GM04503 (cell line): Measurements from ENCODE around the gene TMEM170B.
A peak's percentile ranks its signal among the peaks of the same experiment; 100 is the strongest.

Experiments used
- DNase-seq: peaks from one replicate; pipeline ENCODE4 v3.0.0-alpha.2; 2012; ENCODE audit warnings: low read depth

Gene TMEM170B

DNA sequence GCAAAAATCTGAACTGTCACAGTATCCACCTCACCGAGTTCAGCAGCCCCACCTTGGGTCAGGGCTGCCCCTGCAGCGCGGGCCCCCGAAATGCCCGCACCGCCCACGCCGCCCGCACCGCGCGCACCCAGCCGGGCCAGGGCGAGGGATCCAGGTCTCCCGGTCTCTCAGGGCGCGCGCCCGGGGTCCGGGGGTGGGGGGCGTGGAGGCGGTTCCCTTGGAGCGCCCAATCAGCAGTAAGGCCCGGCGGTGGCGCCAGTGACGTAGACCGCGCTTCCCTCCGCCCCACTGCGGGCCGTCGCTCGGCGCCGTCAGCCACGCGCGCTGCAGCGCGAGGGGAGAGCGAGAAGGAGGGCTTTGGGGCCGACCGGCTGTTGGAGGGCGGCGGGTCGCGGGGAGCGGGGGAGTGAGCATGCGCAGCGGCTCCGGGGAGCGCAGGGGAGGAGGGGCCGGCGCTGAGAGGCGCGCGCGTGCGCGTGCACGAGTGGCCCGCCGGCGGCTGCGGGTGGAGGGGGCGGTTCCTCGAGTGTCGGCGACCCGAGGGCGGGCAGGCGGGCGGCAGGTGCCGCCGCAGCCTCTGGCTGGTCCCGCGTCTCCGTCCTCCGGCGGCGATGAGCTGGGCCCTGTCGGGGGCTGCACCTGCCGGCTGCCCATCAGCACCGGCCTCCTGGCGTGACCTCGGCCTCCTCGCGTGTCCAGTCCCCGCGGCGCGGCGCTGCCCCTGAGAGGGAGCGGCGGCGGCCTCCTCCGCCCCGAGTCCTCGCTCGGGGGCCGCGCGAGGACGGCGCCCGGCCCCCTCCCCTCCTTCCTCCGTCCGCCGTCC lies at the start of gene TMEM170B:
TSS of gene TMEM170B (plus strand) at position 521 of the 823 bp plus-strand sequence. CDS start 529 bp downstream, outside the sequence.
- peak; percentile 8 for DNase-seq

DNA sequence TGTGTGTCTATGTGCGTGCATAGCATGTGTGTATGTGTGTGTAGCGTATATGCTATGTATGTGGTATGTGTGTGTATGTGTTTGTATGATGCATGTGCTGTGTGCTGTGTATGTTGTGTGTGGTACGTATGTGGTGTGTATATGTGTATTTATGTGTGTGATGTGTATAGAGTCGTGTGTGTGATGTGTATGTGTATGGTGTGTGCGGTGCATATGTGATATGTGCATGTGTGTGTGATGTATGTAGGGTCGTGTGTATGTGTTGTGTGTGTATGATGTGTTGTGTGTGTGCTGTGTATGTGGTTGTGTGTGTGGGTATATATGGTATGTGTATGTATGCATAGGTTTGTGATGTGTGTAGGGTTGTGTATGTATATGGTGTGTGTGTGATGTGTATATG lies 46.6 kb upstream of the TMEM170B start:
- no peak for DNase-seq

DNA sequence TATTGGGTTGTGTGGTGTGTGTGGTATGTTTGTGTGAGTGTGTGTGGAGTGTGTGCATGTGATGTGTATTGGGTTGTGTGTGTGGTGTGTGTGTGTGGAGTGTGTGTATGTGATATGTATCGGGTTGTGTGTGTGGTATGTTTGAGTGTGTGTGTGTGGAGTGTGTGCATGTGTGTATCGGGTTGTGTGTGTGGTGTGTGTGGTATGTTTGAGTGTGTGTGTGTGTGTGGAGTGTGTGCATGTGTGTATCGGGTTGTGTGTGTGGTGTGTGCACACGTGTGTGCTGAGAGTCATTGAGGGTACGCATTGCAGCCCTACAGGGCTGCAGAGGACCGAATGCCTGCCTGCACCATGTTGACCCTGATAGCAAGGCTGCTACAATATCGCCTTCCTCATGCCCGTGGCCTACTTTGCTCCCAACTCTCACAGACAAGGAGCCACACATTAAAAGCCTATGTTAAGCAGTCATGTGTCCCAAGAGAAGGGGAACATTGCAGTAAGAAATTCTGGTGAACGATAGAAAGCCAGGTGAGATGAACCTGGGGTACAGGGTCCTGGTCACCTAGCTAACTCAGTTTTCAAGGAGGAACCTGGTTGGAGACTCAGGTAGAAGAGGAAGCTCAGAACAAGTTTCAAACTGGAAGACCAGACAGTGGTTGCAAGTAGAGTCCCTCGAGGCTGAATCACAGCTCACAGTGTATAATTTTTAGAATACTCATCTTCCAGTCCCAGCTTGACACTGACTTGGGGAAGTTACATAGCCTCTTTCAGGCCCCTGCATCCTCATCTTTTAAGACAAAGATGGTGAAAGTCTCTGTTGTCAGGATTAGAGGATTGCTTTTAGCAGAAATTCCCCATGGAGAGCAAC lies 45.7 kb upstream of the TMEM170B start:
- DNase-seq: no peak

GRCh38 chr6:11492464-11493290 lies 44.9 kb upstream of the TMEM170B start:
- peak; percentile 26 for DNase-seq

DNA sequence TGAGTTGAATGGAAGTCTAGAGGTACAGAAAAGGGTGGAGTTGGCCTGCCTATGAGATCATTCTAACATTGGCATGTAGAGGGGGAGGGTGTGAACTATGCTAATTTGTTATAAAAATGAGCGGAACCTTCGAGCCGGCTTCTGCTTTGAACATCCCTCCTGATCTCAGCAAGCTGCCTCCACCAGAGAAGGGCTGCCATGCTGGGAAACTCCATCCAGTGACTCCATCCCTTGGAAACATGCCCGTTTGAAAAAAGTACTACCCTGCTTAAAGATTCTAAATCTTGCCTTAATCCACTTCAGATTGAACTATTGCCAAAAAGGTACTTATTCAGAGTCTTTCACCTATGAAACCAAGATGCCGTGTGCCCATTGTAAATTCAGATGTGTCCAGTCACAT lies 43.6 kb upstream of the TMEM170B start:
- DNase-seq: no peak

- no peak for DNase-seq
These were observed 42.6 kb upstream of the TMEM170B start for GRCh38 chr6:11494786-11495564.

- no peak for DNase-seq
These were observed 41.9 kb upstream of the TMEM170B start for GRCh38 chr6:11495565-11496145.

- DNase-seq: peak; percentile 37
These were observed 41.1 kb upstream of the TMEM170B start for GRCh38 chr6:11496152-11497060.

DNA sequence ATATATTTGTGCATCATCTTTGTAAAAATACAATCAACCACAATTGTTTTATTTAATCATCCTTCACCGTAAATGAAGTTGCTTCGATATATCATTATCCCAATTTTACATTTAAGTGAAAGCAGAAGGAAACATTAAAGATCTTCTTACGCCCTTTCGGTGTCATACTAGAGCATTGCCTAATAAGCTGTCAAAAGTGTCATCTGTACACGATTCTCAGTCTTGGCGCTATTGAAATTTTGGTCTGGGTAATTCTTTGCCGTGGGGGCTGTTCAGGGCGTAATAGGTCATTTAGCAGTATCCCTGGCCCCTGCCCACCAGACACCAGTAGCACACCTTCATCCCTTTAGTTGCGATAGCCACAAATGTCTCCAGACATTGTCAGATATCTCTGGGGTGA lies 40.4 kb upstream of the TMEM170B start:
- DNase-seq: no peak

- DNase-seq: no peak
These were observed 39.7 kb upstream of the TMEM170B start for GRCh38 chr6:11497881-11498280.

DNA sequence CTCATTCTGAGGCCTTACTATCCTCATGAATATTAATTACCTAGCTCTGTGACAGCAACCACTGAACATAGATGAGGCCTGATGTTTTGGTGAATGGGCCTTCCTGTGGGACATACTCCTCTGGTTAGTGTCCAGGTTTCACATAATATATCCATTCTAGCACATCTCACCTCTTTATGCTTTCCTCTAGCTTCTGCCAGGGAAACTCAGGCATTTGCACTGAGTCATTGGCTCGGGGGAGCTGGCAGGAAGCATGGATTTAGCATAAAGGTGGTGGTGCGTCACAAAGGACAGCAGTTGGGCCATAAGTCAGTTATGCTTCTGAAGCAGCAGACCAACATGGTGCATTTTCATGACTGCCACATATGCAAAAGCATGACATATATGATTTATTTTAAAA lies 37.5 kb upstream of the TMEM170B start:
- DNase-seq: no peak

DNA sequence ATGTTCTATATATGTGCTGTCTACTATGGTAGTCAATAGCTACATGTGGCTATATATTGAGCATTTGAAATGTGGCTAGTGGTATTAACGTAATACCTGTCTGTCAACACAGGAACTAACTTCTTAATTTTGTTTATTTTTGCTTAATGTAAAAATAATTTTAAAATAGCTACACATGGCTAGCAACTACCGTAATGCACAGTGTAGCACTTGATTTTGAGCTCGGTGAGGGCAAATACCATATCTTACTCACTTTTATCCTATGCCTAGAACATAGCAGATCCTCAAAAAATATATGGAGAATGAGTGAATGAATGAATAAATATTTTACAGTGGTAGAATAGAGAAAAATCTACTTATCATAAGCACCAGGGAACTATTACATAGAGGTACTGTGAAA lies 28.1 kb upstream of the TMEM170B start:
- no peak for DNase-seq

- no peak for DNase-seq
These were observed 22.9 kb upstream of the TMEM170B start for GRCh38 chr6:11514672-11515071.

DNA sequence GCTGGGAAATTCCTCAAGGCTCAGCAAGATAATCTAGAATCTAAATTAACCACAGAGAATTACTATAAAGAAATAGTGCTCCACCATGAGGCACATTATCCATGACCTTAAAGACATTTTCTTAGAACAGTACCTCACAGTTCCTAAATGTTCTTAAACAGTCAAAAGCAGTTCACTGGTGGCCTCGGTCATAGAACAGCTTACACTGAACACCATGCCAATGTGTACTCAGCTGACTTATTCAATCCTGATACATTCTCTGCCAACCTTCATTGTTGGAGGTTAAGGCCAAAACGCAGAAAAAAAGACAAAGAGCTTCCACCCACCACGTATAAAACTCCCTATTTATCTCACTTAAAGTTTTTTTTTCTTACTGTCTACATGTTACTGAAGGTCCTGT lies 21.8 kb upstream of the TMEM170B start:
- DNase-seq: no peak

GRCh38 chr6:11522812-11523605 lies 14.5 kb upstream of the TMEM170B start:
- DNase-seq: no peak

DNA sequence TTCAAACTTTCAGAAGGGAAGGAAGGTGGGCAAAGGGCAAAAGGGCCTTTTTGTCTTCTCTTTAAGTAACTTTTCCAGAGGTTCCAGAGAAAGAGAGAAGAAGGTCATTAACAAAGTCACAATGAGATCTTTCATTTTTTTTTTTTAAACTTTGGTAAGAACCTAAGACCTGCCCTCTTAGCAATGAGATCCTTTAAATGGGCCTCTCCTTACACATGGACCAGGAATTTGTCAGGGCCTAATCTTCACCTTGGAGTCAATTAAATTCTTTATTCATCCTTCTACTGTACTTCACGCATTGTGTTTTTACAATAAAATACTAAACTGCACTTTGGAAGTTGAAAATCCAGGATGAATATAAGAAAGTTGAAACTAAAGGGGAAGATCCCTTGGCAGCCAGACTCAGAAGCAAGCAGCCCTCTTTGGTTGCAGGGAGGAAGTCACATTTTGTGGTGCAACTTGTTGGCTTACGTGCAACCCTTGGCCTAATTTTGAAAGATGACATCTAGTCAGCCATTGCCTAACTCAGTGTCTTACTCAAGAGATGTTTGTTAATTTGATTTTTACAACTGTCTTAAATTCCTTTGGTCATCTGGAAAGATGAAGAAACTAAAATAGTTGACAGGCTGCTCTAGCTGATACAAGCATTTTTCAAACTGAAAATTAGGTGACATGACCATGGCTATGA lies 11.9 kb upstream of the TMEM170B start:
- DNase-seq: peak; percentile 85

- DNase-seq: no peak
These were observed 11.4 kb upstream of the TMEM170B start for GRCh38 chr6:11526156-11526505.

GRCh38 chr6:11527274-11527870 lies 10.2 kb upstream of the TMEM170B start:
- no peak for DNase-seq
